Heart left ventricle (tissue), 16 donors: ENCODE data around the gene DNER. TPM values are rescaled to one million over a fixed set of nuclear protein-coding genes. Genes with fewer than 3 reads are reported as not detected.

Source experiments
- ATAC-seq, 4 donors: fragments of 200-7000 bp; cut with Tn5 transposase; one replicate each; pipeline ENCODE4 v1.9.1; 2020 to 2022; ENCODE audit warnings: moderate library complexity in 4 of 4, mild to moderate bottlenecking in 3 of 4, moderate number of reproducible peaks in 1 of 4
- DNase-seq, 5 donors: peaks; one replicate each; pipeline ENCODE4 v3.0.0-alpha.2; 2020
- H3K27ac ChIP-seq, 12 donors: fragments of 200-600 bp; sonication (generic) in 4 of 12; one replicate each; pipeline versions ENCODE4 v1.5.0 to v1.8.0; 2016 to 2022; ENCODE audit warnings: mild to moderate bottlenecking in 2 of 12
- H3K27me3 ChIP-seq, 9 donors: fragments of 200-600 bp; sonication (generic) in 2 of 9; one replicate each; pipeline versions ENCODE4 v1.5.1 to v1.8.0; 2016 to 2022; ENCODE audit warnings: mild to moderate bottlenecking in 3 of 9
- H3K36me3 ChIP-seq, 9 donors: fragments of 200-600 bp; sonication (generic) in 2 of 9; one replicate each; pipeline versions ENCODE4 v1.5.0 to v1.8.0; 2018 to 2022; ENCODE audit warnings: mild to moderate bottlenecking in 2 of 9
- H3K4me1 ChIP-seq, 12 donors: fragments of 200-600 bp; sonication (generic) in 4 of 12; one replicate each; pipeline versions ENCODE4 v1.5.0 to v1.8.0; 2016 to 2022; ENCODE audit warnings: mild to moderate bottlenecking in 3 of 12
- H3K4me3 ChIP-seq, 12 donors: fragments of 200-600 bp; sonication (generic) in 4 of 12; one replicate each; pipeline versions ENCODE4 v1.5.0 to v1.8.0; 2017 to 2022; ENCODE audit warnings: mild to moderate bottlenecking in 9 of 12, moderate library complexity in 4 of 12
- H3K9me3 ChIP-seq, 12 donors: fragments of 200-600 bp; sonication (generic) in 4 of 12; one replicate each; pipeline versions ENCODE4 v1.5.0 to v1.8.0; 2016 to 2022; ENCODE audit warnings: mild to moderate bottlenecking in 1 of 12
- POLR2A ChIP-seq, 2 donors: fragments of 450-650 bp; IDR thresholded peaks; one replicate each; pipeline ENCODE4 v1.6.1; 2017; ENCODE audit warnings: antibody characterized with exemption in 2 of 2, mild to moderate bottlenecking in 2 of 2, moderate library complexity in 2 of 2
- WGBS, 4 donors: extraction: QIAGEN DNeasy Blood & Tissue Kit in 2 of 4; methylation state at CpG; one replicate each; pipeline versions ENCODE4 v1.1.5 to v1.1.7; 2013 to 2018; 5-methylcytosine and 5-hydroxymethylcytosine counted together
- intact Hi-C, 10 donors: fragments of 100-400 bp; cut with DNase I; formaldehyde crosslinking; loops; one replicate each; pipeline versions ENCODE4 v1.11.1 to v1.14.2; 2022
- polyA plus RNA-seq, 2 donors: library from polyadenylated mRNA; stranded (reverse); fragments of 200-250 nt; gene quantifications; one replicate each; pipeline ENCODE4 v1.2.3, GENCODE V29; 2013
- total RNA-seq, 9 donors: library from RNA; depleted of rRNA in 2 of 9; stranded (reverse); fragments of >200 nt in 2 of 9; fragmentation: NEBNext Ultra II Directional in 3 of 9; extraction: Animal tissue kit (Norgen Biotek cat#: 25700) in 3 of 9; gene quantifications; one replicate each; pipeline versions ENCODE4 v1.1.0 to v1.2.4, GENCODE V29; 2016 to 2023
- TF ChIP-seq, protein P1 (sequence below), 12 donors: fragments of 200-600 bp; sonication (generic) in 4 of 12; IDR thresholded peaks; one replicate each; pipeline versions ENCODE4 v1.5.0 to v1.8.0; 2018 to 2022; ENCODE audit warnings: antibody characterized with exemption in 12 of 12, mild to moderate bottlenecking in 5 of 12
- donor health status: ischemic (EF 13 %, LVEDD 7.1; RV severe dilation, severe dysfunction).
- donor health status: healthy with polysubstance abuse.
- donor health status: DM: no; HTN: yes; CAD: no.
- donor health status: DM: no; HTN: no; CAD: no.
- donor health status: ischemic (EF 25% LVEDD 6.9; RV normal size, moderate dysfunction).
- donor health status: ischemic (EF 25% LVEDD 5.7; RV mildly dilated, moderate dysfunction).
- donor health status: healthy.
- donor health status: DM: yes; HTN: yes; CAD: no.
- donor health status: ischemic (EF 35%, LVEDD 5.7; RV mildly dilated, moderate dysfunction).
- donor health status: nonischemic (EF 11% LVEDD 7.7; RV severe dilation, severe dysfunction).
- donor health status: DM: yes; HTN: yes; CAD: no.
- donor health status: PGD.
- donor health status: ischemic (EF 29% LVEDD 5.4; RV normal size, mild dysfunction).
- donor health status: nonischemic (EF 23%, LVEDD 6.1; RV moderate dilation, normal function).

DNER gene
- total and polyA plus RNA-seq, 11 donors, result 0.19 to 3.3 (median 0.82) TPM

DNA sequence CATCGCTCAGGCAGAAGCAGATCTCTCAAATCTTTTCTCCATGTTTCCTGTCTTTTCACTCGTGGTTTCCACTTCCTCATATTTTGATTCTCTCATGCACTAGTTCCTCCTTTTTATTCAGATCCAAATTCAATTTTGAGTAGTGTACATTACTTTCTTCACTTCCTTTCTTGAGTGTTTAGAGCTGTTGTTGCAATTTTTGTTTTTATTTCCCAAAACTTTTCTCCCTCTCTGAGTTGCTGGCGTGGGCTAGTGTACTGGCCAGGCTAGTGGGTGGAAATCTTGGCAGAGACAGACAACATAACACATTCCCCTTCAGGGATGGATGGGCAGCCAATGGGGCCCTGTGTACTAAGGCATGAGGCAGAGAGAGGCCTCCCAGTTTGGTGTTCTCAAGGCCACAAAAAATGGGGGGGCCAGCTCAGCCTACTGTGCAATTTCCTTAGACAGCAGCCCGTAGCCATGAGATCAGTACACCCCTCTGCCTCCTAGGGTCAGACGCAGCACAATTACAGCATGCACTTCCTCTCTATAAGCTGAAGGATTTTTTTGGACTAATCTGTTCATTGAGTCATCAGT, 298.1 kb downstream of the DNER start:
- Histone ChIP-seq H3K9me3 (peaks cover 0 to 9% (median 0%) of the 10 kb centered on the region in 12 donors), H3K36me3 (no peaks in the 10 kb centered on the region), H3K27ac (peak overlapping the region; percentile 22 to 93 (median 68)), H3K4me1 (peaks cover 0 to 37% (median 10%) of the 10 kb centered on the region in 12 donors), H3K4me3 (no peak overlapping the region), H3K27me3 (no peaks in the 10 kb centered on the region)
- no peak for TF ChIP-seq POLR2A (IDR thresholded peaks at IDR 0.05)
- TF ChIP-seq, protein P1, sequence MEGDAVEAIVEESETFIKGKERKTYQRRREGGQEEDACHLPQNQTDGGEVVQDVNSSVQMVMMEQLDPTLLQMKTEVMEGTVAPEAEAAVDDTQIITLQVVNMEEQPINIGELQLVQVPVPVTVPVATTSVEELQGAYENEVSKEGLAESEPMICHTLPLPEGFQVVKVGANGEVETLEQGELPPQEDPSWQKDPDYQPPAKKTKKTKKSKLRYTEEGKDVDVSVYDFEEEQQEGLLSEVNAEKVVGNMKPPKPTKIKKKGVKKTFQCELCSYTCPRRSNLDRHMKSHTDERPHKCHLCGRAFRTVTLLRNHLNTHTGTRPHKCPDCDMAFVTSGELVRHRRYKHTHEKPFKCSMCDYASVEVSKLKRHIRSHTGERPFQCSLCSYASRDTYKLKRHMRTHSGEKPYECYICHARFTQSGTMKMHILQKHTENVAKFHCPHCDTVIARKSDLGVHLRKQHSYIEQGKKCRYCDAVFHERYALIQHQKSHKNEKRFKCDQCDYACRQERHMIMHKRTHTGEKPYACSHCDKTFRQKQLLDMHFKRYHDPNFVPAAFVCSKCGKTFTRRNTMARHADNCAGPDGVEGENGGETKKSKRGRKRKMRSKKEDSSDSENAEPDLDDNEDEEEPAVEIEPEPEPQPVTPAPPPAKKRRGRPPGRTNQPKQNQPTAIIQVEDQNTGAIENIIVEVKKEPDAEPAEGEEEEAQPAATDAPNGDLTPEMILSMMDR (IDR thresholded peaks at IDR 0.05), result no peak
- peak; percentile 88 to 95 (median 94) for ATAC-seq
- WGBS, 4 donors, result 39 to 56% (median 48%) methylated on average over 5 of the region's 5 CpGs
- DNase-seq, result peak; percentile 54 to 86 (median 72)
- intact Hi-C loops, result no loop called here

DNA sequence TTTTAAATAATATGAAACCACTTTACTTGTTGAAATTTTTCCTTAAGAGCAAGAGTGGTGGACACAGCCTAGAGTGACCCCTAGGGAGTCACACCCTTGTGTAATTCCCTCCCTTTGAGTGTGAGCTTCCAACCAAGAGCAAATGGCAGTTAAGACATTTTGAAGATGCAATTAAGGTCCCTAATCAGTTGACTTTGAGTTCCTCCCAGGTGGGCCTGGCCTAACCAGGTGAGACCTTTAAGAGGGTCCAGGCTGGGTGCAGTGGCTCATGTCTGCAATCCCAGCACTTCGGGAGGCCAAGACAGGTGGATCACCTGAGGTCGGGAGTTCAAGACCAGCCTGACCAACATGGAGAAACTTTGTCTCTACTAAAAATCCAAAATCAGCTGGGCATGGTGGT, 299.7 kb downstream of the DNER start:
- 89 to 94% (median 93%) methylated on average over 2 of the region's 2 CpGs for WGBS, 4 donors

DNA sequence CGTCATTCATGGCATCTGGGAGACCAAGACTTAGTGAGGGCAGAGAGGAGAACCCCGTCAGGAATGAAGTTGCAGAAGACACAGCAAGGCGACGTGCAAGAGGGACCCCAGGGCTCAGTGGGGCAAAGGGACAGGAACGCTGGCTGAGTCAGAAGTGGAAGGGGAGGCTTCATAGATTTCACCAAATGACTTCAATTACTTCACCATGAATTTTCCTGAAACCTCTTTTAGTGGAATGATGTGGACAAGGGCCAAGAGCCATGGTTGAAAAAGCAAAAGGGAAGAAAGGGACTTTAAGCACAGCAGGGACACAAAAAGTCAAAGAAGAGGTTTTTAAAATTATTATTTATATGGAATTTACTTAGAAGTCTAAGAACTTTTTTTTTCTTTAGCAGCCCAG, 301.7 kb downstream of the DNER start:
- no peak for TF ChIP-seq POLR2A (IDR thresholded peaks at IDR 0.05)
- TF ChIP-seq, protein P1 (IDR thresholded peaks at IDR 0.05), result no peak
- ATAC-seq (no peak), DNase-seq (no peak)
- Histone ChIP-seq H3K27me3 (no peaks in the 10 kb centered on the region), H3K36me3 (no peaks in the 10 kb centered on the region), H3K27ac (no peak overlapping the region), H3K4me1 (peaks cover 0 to 53% (median 17%) of the 10 kb centered on the region in 12 donors), H3K4me3 (no peak overlapping the region), H3K9me3 (peaks cover 0 to 9% (median 0%) of the 10 kb centered on the region in 12 donors)
- WGBS, 4 donors, result 78 to 87% (median 83%) methylated on average over 5 of the region's 5 CpGs
- intact Hi-C loops, result no loop called here

More for the DNA sequence above, 299.7 kb downstream of the DNER start:
- H3K27ac ChIP-seq, result no peak overlapping the region
- no peak overlapping the region for H3K4me3 ChIP-seq
- H3K27me3 ChIP-seq, result no peaks in the 10 kb centered on the region
- DNase-seq (no peak), ATAC-seq (no peak)
- H3K36me3 ChIP-seq, result no peaks in the 10 kb centered on the region
- TF ChIP-seq, protein P1 (IDR thresholded peaks at IDR 0.05), result no peak
- H3K4me1 ChIP-seq, result peaks cover 0 to 44% (median 10%) of the 10 kb centered on the region in 12 donors
- peaks cover 0 to 9% (median 0%) of the 10 kb centered on the region in 12 donors for H3K9me3 ChIP-seq
- intact Hi-C loops, result no loop called here

DNA sequence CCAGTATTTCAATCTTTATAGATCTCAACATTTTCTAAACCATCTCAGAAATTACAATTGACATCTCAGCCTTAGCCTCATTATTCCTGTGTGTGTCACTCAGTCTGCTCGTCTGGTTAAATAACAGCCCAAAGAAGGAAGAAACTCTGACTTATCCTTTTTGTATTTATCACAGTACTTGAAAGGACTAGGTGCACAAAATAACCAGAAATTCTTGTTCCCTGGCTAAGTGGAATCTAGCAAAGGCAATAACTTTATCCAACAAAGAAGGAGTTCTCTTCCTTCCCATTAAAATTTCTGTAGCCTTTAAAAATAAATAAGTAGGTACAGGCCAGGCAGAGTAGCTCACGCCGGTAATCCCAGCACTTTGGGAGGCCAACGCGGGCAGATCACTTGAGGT, 303.4 kb downstream of the DNER start:
- no peak for TF ChIP-seq POLR2A (IDR thresholded peaks at IDR 0.05)
- TF ChIP-seq, protein P1 (IDR thresholded peaks at IDR 0.05), result no peak
- intact Hi-C loops, result no loop called here
- H3K27ac ChIP-seq, result peak overlapping the region in 3 of 12 donors; percentile 4 to 74 (median 72)
- no peak for ATAC-seq
- no peaks in the 10 kb centered on the region for H3K27me3 ChIP-seq
- H3K9me3 ChIP-seq, result peaks cover 0 to 9% (median 0%) of the 10 kb centered on the region in 12 donors
- 82 to 93% (median 91%) methylated on average over 5 of the region's 5 CpGs for WGBS, 4 donors
- H3K4me3 ChIP-seq, result no peak overlapping the region
- no peaks in the 10 kb centered on the region for H3K36me3 ChIP-seq
- no peak for DNase-seq
- H3K4me1 ChIP-seq, result peaks cover 0 to 48% (median 13%) of the 10 kb centered on the region in 12 donors
